Activated naive CD8-positive, alpha-beta T cell (primary cell): ENCODE results near the gene HPCAL1.

Source experiments
- H3K27ac Mint-ChIP-seq: one replicate; pipeline ENCODE4 v1.8.0; 2021; ENCODE audit warnings: mixed read lengths
- H3K27me3 Mint-ChIP-seq: one replicate; pipeline ENCODE4 v1.8.0; 2021; ENCODE audit warnings: mixed read lengths
- H3K36me3 Mint-ChIP-seq: one replicate; pipeline ENCODE4 v1.8.0; 2021; ENCODE audit warnings: mixed read lengths
- H3K4me1 Mint-ChIP-seq: one replicate; pipeline ENCODE4 v1.8.0; 2021; ENCODE audit warnings: low read depth, mixed read lengths
- H3K4me3 Mint-ChIP-seq: one replicate; pipeline ENCODE4 v1.8.0; 2021; ENCODE audit warnings: mild to moderate bottlenecking, mixed read lengths
- H3K9me3 Mint-ChIP-seq: one replicate; pipeline ENCODE4 v1.8.0; 2021; ENCODE audit warnings: low read depth, mixed read lengths

HPCAL1 gene

GRCh38 chr2:10372862-10373240 lies 70.1 kb downstream of the HPCAL1 start:
- H3K4me3 Mint-ChIP-seq, result no peak overlapping the region
- H3K27me3 Mint-ChIP-seq, result no peaks in the 10 kb centered on the region
- no peaks in the 10 kb centered on the region for H3K9me3 Mint-ChIP-seq
- no peak overlapping the region for H3K27ac Mint-ChIP-seq
- H3K36me3 Mint-ChIP-seq, result peaks cover 2% of the 10 kb centered on the region
- peaks cover 63% of the 10 kb centered on the region for H3K4me1 Mint-ChIP-seq

DNA sequence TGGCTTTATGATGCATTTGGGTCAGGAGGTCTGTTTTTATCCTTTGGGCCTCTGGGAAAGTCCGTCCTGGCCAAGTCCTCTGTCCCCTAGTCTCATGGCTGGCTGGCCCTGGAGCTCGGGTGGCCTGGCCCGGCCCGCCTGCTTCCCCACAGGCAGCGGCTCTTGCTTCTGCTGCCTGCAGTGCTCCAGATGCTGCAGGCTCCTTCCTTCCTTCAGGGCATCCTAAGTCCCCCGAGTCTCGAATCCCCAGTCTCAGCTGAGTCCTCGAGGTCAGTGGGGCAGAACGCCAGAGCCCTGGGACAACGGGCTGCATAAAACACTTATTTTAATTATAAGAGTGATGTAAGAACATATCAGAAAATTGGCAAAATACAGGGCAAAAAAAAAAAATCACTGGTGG lies 71.2 kb downstream of the HPCAL1 start:
- Mint-ChIP-seq H3K4me3 (no peak overlapping the region), H3K36me3 (no peaks in the 10 kb centered on the region), H3K4me1 (peaks cover 66% of the 10 kb centered on the region), H3K27ac (no peak overlapping the region), H3K9me3 (no peaks in the 10 kb centered on the region), H3K27me3 (no peaks in the 10 kb centered on the region)

DNA sequence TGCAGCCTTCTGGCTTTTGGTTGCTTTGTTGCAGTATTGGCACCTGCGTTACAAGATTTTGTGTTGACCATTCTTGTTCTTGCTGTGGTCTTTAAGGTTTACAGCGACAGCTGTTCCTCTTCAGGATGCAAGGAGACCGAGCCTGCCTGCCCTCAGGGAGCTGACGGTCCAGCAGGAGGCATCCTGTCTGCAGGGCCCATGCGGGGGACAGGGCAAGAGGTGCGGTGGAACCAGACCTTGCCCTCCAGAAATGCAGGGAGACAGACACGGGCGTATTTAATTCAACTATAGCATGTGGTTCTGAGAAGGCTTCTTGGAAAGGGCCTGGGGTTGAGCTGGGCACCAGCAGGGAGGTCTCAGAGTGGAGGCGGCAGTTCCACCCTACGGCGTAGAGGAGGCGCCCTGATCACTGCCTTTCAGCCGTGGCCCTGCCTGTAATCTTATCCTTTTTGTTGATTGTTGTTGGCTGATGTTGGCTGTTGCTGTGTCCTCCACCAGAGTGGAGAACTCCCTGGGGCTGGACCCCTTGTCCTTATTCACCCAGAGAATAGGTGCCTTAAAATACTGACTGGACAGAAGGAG lies 71.7 kb downstream of the HPCAL1 start:
- Mint-ChIP-seq H3K4me1 (peaks cover 68% of the 10 kb centered on the region), H3K9me3 (no peaks in the 10 kb centered on the region), H3K27ac (peak overlapping the region; percentile 64), H3K27me3 (no peaks in the 10 kb centered on the region), H3K4me3 (no peak overlapping the region), H3K36me3 (no peaks in the 10 kb centered on the region)

- peak overlapping the region; percentile 60 for H3K4me3 Mint-ChIP-seq
- peak overlapping the region; percentile 52 for H3K27ac Mint-ChIP-seq
- H3K9me3 Mint-ChIP-seq, result no peaks in the 10 kb centered on the region
- peaks cover 74% of the 10 kb centered on the region for H3K4me1 Mint-ChIP-seq
- H3K27me3 Mint-ChIP-seq, result no peaks in the 10 kb centered on the region
- H3K36me3 Mint-ChIP-seq, result no peaks in the 10 kb centered on the region
Observed at GRCh38 chr2:10375570-10376281, 73.0 kb downstream of the HPCAL1 start.

- H3K27me3 Mint-ChIP-seq, result no peaks in the 10 kb centered on the region
- H3K4me1 Mint-ChIP-seq, result peaks cover 85% of the 10 kb centered on the region
- no peak overlapping the region for H3K4me3 Mint-ChIP-seq
- no peaks in the 10 kb centered on the region for H3K36me3 Mint-ChIP-seq
- peak overlapping the region; percentile 10 for H3K27ac Mint-ChIP-seq
- H3K9me3 Mint-ChIP-seq, result no peaks in the 10 kb centered on the region
Observed at GRCh38 chr2:10377052-10377746, 74.5 kb downstream of the HPCAL1 start.

DNA sequence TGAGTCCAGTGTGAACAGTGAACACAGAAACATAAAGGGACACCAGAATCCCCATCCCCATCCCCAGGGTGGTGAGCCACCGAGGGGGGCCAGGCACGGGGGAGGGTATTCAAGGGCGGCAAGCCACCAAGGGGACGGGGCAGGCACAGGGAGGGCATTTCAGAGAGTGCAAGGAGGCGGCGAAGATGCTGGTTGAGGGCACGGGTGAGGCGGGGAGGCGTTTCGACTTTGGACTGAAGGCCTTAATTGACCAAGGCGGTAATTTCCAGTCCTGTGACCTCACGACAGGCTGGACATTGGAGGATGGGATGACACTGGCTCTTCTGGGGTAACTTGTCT lies 75.0 kb downstream of the HPCAL1 start:
- peak overlapping the region; percentile 33 for H3K4me3 Mint-ChIP-seq
- H3K27me3 Mint-ChIP-seq, result no peaks in the 10 kb centered on the region
- H3K4me1 Mint-ChIP-seq, result peaks cover 88% of the 10 kb centered on the region
- H3K9me3 Mint-ChIP-seq, result no peaks in the 10 kb centered on the region
- H3K27ac Mint-ChIP-seq, result peak overlapping the region; percentile 83
- H3K36me3 Mint-ChIP-seq, result no peaks in the 10 kb centered on the region

GRCh38 chr2:10378189-10378588 lies 75.5 kb downstream of the HPCAL1 start:
- Mint-ChIP-seq H3K36me3 (no peaks in the 10 kb centered on the region), H3K27ac (peak overlapping the region; percentile 83), H3K27me3 (no peaks in the 10 kb centered on the region), H3K4me1 (peaks cover 89% of the 10 kb centered on the region), H3K9me3 (no peaks in the 10 kb centered on the region), H3K4me3 (peak overlapping the region; percentile 33)

DNA sequence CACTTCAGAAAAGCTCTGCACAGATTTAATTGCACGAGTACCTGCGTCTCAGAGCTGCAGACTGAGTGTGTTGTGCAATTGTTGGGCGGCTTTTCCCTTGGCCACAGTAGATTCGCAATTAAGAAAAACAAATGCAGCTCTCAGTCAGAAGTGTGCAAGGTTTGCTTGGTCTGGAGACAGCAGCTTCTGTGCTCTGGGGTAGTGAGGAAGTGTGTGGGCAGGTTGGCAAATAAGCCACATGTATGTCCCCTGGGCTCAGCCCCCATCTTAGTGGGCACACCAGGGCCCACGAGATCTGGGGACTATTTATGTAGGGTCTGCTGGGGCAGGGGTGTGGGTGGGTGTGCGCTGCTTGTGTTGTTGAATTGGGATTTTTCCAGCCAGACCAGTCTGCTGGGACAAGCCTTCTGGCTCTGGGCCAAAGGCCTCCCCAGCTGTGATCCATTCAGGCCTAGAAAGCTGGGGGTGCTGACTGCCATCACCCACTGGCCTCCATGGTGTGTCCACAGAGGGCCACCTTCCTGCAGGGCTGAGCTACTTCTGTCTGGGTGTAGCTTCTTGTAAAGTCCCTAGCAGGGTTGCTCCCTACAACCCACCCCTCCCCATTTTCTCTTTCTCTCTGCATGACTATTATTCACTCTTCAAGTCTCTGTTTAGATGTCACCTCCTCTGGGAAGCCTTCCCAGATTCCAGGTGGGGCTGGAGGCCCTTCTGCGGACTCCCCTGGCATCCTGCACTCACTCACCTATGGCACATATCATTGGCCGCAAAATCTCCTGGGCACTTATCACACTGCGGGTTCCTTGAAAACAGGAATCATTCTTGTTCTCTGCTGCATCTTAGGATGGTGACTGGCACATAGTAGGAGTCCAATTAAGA lies 77.6 kb downstream of the HPCAL1 start:
- H3K9me3 Mint-ChIP-seq, result no peaks in the 10 kb centered on the region
- no peaks in the 10 kb centered on the region for H3K36me3 Mint-ChIP-seq

GRCh38 chr2:10381997-10382353 lies 79.3 kb downstream of the HPCAL1 start:
- Mint-ChIP-seq H3K9me3 (no peaks in the 10 kb centered on the region), H3K27me3 (no peaks in the 10 kb centered on the region), H3K4me1 (peaks cover 93% of the 10 kb centered on the region), H3K27ac (peak overlapping the region; percentile 67), H3K36me3 (no peaks in the 10 kb centered on the region), H3K4me3 (peak overlapping the region; percentile 68)

More for the DNA sequence above, 77.6 kb downstream of the HPCAL1 start:
- no peaks in the 10 kb centered on the region for H3K27me3 Mint-ChIP-seq
- peak overlapping the region; percentile 83 for H3K27ac Mint-ChIP-seq
- H3K4me3 Mint-ChIP-seq, result peak overlapping the region; percentile 68
- H3K4me1 Mint-ChIP-seq, result peaks cover 92% of the 10 kb centered on the region

- peak overlapping the region; percentile 68 for H3K4me3 Mint-ChIP-seq
- peaks cover 94% of the 10 kb centered on the region for H3K4me1 Mint-ChIP-seq
- H3K36me3 Mint-ChIP-seq, result no peaks in the 10 kb centered on the region
- H3K9me3 Mint-ChIP-seq, result no peaks in the 10 kb centered on the region
- H3K27ac Mint-ChIP-seq, result peak overlapping the region; percentile 67
- no peaks in the 10 kb centered on the region for H3K27me3 Mint-ChIP-seq
Observed at GRCh38 chr2:10382354-10383061, 79.8 kb downstream of the HPCAL1 start.

- Mint-ChIP-seq H3K36me3 (no peaks in the 10 kb centered on the region), H3K27ac (peak overlapping the region; percentile 77), H3K9me3 (no peaks in the 10 kb centered on the region), H3K4me3 (peak overlapping the region; percentile 49), H3K27me3 (no peaks in the 10 kb centered on the region), H3K4me1 (peaks cover 86% of the 10 kb centered on the region)
Observed at GRCh38 chr2:10383960-10384734, 81.4 kb downstream of the HPCAL1 start.

GRCh38 chr2:10385501-10385900 lies 82.8 kb downstream of the HPCAL1 start:
- H3K4me3 Mint-ChIP-seq, result no peak overlapping the region
- H3K9me3 Mint-ChIP-seq, result no peaks in the 10 kb centered on the region
- peaks cover 84% of the 10 kb centered on the region for H3K4me1 Mint-ChIP-seq
- no peaks in the 10 kb centered on the region for H3K27me3 Mint-ChIP-seq
- H3K36me3 Mint-ChIP-seq, result peaks cover 2% of the 10 kb centered on the region
- no peak overlapping the region for H3K27ac Mint-ChIP-seq

DNA sequence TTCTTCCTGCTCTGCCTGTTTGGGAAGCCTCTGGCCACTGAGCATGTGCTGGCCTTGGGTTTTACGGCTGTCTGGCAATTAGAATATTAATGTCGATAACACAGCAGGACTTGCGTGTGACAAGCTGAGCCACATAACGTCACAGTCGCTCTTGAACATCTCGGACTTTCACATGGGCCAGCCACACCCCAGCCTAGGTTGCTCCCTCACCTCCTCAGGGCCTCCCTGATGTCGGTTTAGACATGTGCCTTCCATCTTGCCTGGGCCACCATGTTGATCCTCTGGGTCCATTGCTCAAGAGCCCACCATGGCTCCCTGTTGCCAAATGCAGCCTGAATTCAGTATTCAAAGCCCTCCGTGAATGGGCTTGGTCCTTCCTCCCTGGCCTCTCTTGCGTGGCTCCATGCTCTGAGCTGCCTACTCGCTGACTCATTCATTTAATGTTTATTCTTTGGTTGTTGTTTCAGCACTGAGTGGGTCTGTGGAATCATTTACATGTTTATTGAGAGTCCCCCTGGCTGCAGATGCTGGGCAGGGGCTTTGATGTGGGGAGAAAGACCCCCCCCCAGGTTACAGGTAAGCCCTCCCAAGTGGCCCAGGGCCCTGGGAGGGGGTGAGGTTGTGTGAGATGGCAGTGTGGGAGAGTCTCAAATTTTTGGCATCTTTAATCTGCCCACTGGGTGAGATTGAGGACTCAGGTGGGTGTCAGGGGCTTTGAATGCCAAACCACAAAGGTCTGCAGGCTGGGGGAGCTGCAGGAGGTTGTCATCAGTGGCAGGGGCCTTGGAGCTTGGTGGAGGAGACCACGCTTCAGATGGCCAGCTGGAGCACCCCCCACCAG lies 83.4 kb downstream of the HPCAL1 start:
- H3K27me3 Mint-ChIP-seq, result no peaks in the 10 kb centered on the region
- H3K4me3 Mint-ChIP-seq, result peak overlapping the region; percentile 52
- no peaks in the 10 kb centered on the region for H3K9me3 Mint-ChIP-seq
- peaks cover 81% of the 10 kb centered on the region for H3K4me1 Mint-ChIP-seq
- H3K27ac Mint-ChIP-seq, result peak overlapping the region; percentile 76
- peaks cover 2% of the 10 kb centered on the region for H3K36me3 Mint-ChIP-seq
